Endothelial cell (in vitro differentiated cells): ENCODE data around the gene FADS2. TPM values are rescaled to one million over a fixed set of nuclear protein-coding genes. Genes with fewer than 3 reads are reported as not detected.

Experiments
- DNase-seq: peaks from one replicate; pipeline ENCODE4 v3.0.0; 2021; ENCODE audit warnings: low spot score
- H3K27ac Mint-ChIP-seq: one replicate; pipeline ENCODE4 v1.8.0; 2021; ENCODE audit warnings: mixed read lengths, inconsistent platforms; ENCODE audit not compliant: unreplicated experiment
- H3K27me3 Mint-ChIP-seq: one replicate; pipeline ENCODE4 v1.8.0; 2021; ENCODE audit warnings: mild to moderate bottlenecking, moderate library complexity, mixed read lengths, inconsistent platforms; ENCODE audit not compliant: unreplicated experiment
- H3K36me3 Mint-ChIP-seq: one replicate; pipeline ENCODE4 v1.8.0; 2021; ENCODE audit warnings: mild to moderate bottlenecking, low read depth, mixed read lengths, inconsistent platforms; ENCODE audit not compliant: unreplicated experiment
- H3K4me1 Mint-ChIP-seq: one replicate; pipeline ENCODE4 v1.8.0; 2021; ENCODE audit warnings: mild to moderate bottlenecking, mixed read lengths, inconsistent platforms; ENCODE audit not compliant: unreplicated experiment
- H3K4me3 Mint-ChIP-seq: one replicate; pipeline ENCODE4 v1.8.0; 2021; ENCODE audit warnings: mild to moderate bottlenecking, mixed read lengths, inconsistent platforms; ENCODE audit not compliant: unreplicated experiment
- H3K9me3 Mint-ChIP-seq: one replicate; pipeline ENCODE4 v1.8.0; 2021; ENCODE audit warnings: mixed read lengths, inconsistent platforms; ENCODE audit not compliant: unreplicated experiment
- total RNA-seq: library from RNA; stranded (reverse); fragmentation: NEBNext Ultra II Directional; extraction: Animal tissue kit (Norgen Biotek cat#: 25700); gene quantifications from one replicate; pipeline ENCODE4 v1.2.1, GENCODE V29; 2021; ENCODE audit not compliant: unreplicated experiment
- TF ChIP-seq, protein P1 (sequence below): fragments of 200-600 bp; sonication (generic); IDR thresholded peaks from one replicate; pipeline ENCODE4 v1.5.0; 2021; ENCODE audit warnings: antibody characterized with exemption; ENCODE audit not compliant: unreplicated experiment

Gene FADS2
- total RNA-seq, 1 donor from 2014 or later: 682 TPM

DNA sequence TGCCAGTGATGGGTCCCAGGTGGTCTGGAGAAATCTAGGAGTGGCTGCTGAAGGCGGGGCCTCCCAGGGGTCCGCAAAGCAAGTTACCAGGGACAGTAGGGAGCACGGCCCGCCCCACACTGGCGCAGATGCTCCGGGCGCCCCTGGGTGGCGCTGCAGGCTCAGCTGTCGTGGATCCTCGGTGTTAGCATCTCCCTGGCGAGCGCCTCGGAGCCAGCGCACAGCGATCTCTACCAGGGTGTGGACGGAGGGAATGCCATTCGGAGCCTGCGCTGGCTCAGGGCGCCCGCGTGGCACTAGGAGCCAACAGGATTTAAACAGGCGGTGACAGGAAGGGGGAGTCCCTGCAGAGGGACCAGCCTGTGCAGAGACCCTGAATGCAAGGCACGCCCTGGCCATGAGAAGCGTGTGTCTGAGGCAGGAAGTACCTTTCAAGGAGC lies 43.1 kb downstream of the FADS2 start:
- peak; percentile 91 for DNase-seq
- Mint-ChIP-seq H3K36me3 (no peaks in the 10 kb centered on the region), H3K27ac (no peak overlapping the region), H3K4me1 (peaks cover 4% of the 10 kb centered on the region), H3K9me3 (no peaks in the 10 kb centered on the region), H3K4me3 (no peak overlapping the region), H3K27me3 (peaks cover 3% of the 10 kb centered on the region)
- TF ChIP-seq, protein P1, sequence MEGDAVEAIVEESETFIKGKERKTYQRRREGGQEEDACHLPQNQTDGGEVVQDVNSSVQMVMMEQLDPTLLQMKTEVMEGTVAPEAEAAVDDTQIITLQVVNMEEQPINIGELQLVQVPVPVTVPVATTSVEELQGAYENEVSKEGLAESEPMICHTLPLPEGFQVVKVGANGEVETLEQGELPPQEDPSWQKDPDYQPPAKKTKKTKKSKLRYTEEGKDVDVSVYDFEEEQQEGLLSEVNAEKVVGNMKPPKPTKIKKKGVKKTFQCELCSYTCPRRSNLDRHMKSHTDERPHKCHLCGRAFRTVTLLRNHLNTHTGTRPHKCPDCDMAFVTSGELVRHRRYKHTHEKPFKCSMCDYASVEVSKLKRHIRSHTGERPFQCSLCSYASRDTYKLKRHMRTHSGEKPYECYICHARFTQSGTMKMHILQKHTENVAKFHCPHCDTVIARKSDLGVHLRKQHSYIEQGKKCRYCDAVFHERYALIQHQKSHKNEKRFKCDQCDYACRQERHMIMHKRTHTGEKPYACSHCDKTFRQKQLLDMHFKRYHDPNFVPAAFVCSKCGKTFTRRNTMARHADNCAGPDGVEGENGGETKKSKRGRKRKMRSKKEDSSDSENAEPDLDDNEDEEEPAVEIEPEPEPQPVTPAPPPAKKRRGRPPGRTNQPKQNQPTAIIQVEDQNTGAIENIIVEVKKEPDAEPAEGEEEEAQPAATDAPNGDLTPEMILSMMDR: peak; percentile 80

DNA sequence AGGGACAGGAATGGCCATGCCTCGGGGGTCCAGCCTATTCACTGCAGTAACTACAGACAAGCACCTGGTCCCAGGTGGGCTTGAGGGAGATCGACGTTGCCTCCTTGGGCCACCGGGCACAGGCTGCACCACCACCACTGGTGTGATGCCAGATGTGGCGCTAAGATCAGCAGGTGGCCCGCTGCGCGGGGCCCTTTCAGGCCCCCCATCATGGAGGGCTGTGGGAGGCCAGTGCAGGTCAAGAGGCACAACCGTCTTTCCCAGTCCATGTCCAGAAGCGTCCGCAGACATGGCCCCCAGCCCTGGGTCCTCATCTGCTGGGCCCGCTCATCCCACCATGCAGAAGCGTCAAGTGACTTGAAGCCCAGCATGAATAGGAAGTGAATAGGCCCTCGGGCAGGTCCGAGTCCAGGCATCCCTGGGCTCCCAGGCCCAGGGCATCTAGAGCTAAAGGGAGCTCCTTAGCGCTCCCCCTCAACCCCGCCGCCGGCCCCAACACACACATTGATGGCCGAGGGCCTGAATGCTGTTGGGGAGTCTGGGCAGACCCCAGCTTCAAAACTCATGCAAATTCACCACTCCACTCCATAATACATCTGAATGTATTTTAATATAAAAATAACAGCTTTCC lies 45.0 kb downstream of the FADS2 start:
- TF ChIP-seq, protein P1: no peak
- H3K9me3 Mint-ChIP-seq: no peaks in the 10 kb centered on the region
- peaks cover 4% of the 10 kb centered on the region for H3K4me1 Mint-ChIP-seq
- H3K27ac Mint-ChIP-seq: no peak overlapping the region
- H3K27me3 Mint-ChIP-seq: peaks cover 7% of the 10 kb centered on the region
- DNase-seq: no peak
- no peak overlapping the region for H3K4me3 Mint-ChIP-seq
- peaks cover 4% of the 10 kb centered on the region for H3K36me3 Mint-ChIP-seq

DNA sequence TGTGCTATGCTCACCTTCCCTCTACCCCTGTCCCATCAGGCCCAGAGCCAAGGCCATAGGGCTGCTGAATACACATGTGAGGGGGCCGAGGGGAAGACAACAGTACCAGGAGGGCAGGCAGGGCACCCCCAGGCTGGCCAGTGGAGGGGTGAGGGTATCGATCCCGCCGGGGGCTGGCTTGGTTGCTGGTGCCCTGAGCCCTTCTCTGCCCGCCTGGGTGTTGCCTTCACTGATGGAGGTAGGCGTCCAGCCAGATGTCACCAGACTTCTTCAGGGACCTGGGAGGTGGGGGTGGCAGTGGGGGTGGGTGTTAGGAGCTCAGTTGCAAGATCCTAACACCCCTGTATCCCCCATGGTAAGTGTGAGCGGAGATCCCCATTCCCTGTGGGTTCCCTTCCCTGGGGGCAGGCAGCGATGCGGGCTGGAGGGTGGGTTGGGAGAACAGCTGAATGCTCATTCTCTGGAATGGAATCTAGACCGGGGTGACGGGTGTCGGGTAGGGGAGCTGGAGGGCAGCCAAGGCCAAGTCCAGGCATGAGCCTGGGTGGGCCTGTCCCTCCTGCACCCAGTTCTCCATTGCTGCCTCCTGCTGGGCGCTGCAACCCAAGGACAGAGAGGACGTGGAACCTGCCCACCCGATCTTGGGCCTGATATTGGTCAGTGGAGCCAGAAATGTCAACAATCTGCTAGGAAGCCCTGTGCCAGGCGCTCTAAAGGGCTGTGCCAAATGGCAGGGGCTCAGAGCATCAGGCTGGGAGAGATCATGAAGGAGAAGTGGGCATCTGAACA lies 45.7 kb downstream of the FADS2 start:
- Mint-ChIP-seq H3K27ac (no peak overlapping the region), H3K4me3 (no peak overlapping the region), H3K36me3 (peaks cover 4% of the 10 kb centered on the region), H3K27me3 (peaks cover 8% of the 10 kb centered on the region), H3K9me3 (no peaks in the 10 kb centered on the region), H3K4me1 (peaks cover 4% of the 10 kb centered on the region)
- no peak for DNase-seq
- TF ChIP-seq, protein P1: no peak

DNA sequence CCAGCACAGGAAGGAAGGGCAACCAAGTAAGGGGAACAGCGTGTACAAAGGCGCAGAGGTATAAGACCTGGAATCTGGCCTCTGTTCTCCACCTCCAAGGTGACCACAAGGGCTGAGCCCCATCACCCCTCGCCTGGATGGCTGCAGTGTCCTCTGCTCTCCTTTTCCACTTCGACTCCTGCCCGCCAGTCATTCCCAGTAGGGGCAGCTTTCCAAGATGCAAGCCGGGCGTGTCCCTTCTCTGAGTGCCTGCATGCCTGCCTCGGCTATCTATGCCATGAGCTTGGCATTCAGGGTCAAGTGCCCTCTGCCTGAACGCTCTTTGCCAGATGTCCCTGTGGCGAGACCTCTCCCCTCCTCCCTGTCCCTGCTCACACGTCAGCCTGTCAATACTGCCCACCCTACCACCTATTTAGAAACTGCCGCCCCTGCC lies 46.3 kb downstream of the FADS2 start:
- TF ChIP-seq, protein P1: no peak
- Mint-ChIP-seq H3K9me3 (no peaks in the 10 kb centered on the region), H3K4me3 (no peak overlapping the region), H3K27ac (no peak overlapping the region), H3K4me1 (peaks cover 4% of the 10 kb centered on the region), H3K36me3 (peaks cover 4% of the 10 kb centered on the region), H3K27me3 (peaks cover 7% of the 10 kb centered on the region)
- no peak for DNase-seq

DNA sequence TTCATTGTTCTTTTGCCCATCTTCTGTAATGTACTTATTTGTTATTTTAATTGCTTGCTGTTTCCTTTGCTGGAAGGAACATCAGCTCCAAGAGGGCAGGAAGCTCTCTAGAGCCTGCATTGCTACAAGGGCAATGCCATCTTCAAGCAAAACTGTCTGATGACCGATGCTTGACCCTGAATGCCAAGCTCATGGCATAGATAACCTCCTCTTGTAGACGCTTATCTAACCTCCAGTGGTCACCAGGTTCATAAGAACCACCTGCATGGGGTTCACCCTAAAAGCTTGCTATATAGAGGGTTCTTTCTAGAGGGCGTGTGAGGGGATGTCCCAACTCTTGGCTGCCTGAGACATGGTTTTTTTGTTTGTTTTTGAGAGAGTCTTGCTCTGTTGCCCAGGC lies 46.8 kb downstream of the FADS2 start:
- TF ChIP-seq, protein P1: no peak
- Mint-ChIP-seq H3K4me3 (no peak overlapping the region), H3K27me3 (peaks cover 6% of the 10 kb centered on the region), H3K36me3 (peaks cover 4% of the 10 kb centered on the region), H3K4me1 (peaks cover 4% of the 10 kb centered on the region), H3K9me3 (no peaks in the 10 kb centered on the region), H3K27ac (no peak overlapping the region)
- no peak for DNase-seq
